Superior temporal gyrus (tissue), 1 donor: ENCODE data around the gene LRG1.

Experiments
- DNase-seq: peaks from one replicate; pipeline ENCODE4 v3.0.0-alpha.2; 2016; ENCODE audit errors: extremely low spot score

LRG1 gene

DNA sequence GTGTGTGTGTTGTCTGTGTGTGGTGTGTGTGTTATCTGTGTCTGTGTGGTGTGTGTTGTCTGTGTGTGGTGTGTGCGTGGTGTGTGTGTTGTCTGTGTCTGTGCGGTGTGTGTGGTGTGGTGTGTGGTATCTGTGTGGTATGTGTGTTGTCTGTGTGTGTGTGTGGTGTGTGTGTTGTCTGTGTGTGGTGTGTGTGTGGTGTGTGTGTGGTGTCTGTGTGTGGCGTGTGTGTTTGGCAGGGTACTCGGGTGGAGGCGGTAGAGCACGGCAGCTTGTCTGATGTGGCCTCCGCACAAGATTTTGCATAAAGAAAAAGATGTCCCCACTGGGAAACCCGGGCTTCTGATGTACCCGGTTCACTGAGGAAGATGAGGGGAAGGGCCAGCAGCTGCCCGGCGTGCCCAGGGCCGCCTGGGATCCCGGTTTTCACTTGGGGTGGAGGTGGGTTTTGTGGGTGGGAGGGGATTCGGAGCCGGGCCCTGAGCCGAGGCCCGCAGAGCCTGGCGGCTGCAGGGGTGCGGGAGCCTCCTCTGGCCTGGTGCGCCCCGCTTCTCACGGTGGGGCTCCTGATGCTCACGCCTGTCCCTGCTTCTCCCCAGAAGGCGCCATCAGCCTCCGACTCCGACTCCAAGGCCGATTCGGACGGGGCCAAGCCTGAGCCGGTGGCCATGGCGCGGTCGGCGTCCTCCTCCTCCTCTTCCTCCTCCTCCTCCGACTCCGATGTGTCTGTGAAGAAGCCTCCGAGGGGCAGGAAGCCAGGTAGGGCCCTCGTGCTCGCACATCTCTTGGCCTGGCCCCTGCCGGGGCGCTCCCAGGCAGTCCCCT, 46.5 kb downstream of the LRG1 start:
- DNase-seq = no peak

DNA sequence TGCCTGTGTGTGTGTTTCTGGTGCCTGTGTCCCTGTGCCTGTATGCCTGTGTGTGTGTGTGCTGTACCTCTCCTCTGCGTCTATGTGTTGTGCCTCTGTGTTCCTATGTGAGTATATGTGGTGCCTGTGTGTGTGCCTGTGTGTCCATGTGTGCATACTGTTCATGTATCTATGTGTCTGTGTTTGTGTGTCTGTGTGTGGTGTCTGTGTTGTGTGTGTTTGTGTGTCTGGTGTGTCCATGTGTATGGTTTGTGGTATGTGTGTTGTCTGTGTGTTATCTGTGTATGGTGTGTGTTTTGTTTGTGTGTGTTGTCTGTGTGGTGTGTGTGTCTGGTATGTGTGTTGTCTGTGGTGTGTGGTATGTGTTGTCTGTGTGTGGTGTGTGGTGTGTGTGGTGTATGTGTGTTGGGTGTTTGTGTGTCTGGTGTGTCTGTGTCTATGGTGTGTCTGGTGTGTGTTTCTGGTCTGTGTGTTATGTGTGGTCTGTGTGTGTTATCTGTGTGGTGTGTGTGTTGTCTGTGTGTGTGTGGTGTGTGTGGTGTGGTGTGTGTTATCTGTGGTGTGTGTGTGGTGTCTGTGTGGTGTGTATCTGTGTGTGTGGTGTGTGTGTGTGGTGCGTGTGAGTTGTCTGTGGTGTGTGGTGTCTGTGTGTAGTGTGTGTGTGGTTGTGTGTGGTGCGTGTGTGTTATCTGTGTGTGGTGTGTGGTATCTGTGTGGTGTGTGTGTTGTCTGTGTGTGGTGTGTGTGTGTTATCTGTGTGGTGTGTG, 47.3 kb downstream of the LRG1 start:
- DNase-seq = no peak

DNA sequence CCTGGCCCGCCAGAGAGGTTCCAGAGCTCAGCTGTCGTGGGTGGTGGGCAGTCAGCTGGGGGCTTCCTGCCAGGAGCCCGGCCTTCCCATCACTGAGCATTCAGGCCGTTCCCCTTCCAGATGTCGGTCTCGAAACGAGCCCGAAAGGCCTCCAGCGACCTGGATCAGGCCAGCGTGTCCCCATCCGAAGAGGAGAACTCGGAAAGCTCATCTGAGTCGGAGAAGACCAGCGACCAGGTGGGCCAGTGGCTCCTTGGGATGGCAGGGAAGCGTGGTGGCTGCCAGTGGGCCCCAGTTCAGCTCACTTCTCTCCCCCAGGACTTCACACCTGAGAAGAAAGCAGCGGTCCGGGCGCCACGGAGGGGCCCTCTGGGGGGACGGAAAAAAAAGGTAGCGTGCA, 48.4 kb downstream of the LRG1 start:
- no peak for DNase-seq

DNA sequence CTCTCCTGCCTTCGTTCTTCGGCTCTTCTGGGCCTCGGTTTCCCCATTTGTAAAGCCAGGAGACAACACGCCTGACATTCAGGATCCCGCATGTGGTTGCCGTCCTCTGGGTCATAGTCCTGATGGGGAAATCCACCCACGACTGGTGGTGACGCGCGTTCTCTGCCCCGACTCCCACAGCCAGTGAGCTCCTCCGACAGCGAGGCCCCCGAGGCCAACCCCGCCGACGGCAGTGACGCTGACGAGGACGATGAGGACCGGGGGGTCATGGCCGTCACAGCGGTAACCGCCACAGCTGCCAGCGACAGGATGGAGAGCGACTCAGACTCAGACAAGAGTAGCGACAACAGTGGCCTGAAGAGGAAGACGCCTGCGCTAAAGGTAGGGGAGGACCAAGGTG, 51.3 kb downstream of the LRG1 start:
- DNase-seq = no peak

DNA sequence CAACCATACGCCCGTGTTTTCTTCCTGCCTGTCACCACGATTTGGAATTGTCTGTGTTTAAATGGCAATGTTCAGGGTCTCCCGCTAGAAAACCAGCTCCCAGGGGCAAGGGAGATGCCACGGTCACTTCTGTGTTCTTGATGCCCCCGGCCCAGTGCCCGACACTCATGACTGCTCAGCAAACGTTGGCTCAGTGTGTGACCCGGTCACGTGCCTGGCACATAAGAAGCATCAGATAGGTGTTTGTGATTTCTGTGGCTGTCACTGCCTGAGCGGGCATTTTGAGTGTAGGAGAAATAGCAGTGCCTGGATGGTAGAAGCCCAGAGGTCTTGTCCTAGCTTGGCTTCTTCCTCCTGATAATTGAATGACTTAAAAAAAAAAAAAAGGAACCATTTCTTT, 52.3 kb downstream of the LRG1 start:
- DNase-seq = no peak
